ENCODE results near the gene STK38L. TPM values are rescaled to one million over a fixed set of nuclear protein-coding genes. Genes with fewer than 3 reads are reported as not detected.

STK38L gene
- 21.7 TPM for total RNA-seq
- polyA plus RNA-seq, result 10 to 100 TPM; 10.6 to 15.2 (median 14.0) TPM

DNA sequence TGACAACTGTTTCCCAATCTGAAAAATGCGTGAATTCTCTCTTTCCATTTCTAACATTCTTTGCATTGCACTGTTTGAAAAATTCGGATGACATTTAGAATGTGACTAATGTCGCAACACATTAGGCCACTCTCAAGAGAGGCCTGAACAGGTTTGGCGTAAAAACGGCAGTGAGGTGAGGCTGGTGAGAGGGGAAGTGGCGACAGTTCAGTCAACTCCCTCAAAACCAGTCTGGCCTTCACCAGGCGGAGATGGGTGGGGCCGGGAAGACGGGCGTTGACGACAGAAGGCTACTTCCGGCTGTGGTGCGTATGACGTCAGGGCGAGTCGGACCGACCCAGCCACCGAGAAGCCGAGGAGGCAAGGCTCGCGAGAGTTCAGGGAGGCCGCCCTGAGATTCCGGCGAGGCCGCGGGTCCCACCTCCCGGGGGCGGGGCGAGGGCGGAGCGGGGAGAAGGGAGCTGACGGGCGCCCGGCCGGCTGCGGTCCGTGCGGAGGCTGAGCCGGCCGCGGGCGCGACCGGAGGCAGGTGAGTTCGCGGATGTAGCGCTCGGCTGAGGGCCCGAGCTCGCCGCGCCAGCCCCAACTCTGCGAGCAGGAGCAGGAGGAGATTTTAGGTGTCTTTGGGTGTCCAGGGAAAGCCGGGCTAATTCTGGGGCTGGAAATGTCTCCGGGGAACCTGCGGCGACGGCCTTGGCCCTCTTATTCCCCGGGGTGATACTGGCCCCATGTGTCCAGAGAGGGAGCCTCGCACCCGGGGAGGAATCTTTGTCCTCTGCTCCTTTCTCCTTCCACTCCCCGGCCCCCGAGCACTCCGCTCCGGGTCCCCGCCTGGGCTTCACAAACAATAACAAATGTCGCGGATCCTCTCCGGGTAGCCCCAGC is at the start of gene STK38L:
Gene STK38L, plus strand, starts transcription at position 483 of the 885 bp plus-strand sequence. CDS start 53,435 bp downstream, outside the sequence.
- peaks cover 17% of the 10 kb centered on the region for H3K4me1 ChIP-seq (ENCODE audit: control insufficient read depth, insufficient read depth, low read length, poor library complexity, severe bottlenecking)
- Mint-ChIP-seq H3K9me3 (peaks cover 0 to 4% (median 0%) of the 10 kb centered on the region in 7 donors), H3K27ac (peak within 1 kb of the TSS; percentile 98 to 100 (median 98)), H3K4me1 (peaks cover 32 to 58% (median 44%) of the 10 kb centered on the region in 4 donors), H3K27me3 (peaks cover 4% of the 10 kb centered on the region), H3K4me3 (peak within 1 kb of the TSS; percentile 98 to 100 (median 99)), H3K36me3 (peaks cover 5% of the 10 kb centered on the region)
- peak within 1 kb of the TSS; percentile 91 for H3K4me3 ChIP-seq (ENCODE audit: low read depth, low read length)
- no peaks in the 10 kb centered on the region for H3K36me3 ChIP-seq (ENCODE audit: control insufficient read depth, insufficient read depth, low read length)
- ATAC-seq (ENCODE audit: low read depth in 2 of 2), result peak; percentile 95
- peak; percentile 92 to 95 (median 95) for DNase-seq
- peak within 1 kb of the TSS; percentile 77 for H3K27ac ChIP-seq (ENCODE audit: insufficient read depth, low read length, poor library complexity, severe bottlenecking)
- H3K9me3 ChIP-seq (ENCODE audit: control insufficient read depth in 2 of 2, low read length in 2 of 2), result no peaks in the 10 kb centered on the region
- no peaks in the 10 kb centered on the region for H3K27me3 ChIP-seq (ENCODE audit: control insufficient read depth, insufficient read depth, low read length)

DNA sequence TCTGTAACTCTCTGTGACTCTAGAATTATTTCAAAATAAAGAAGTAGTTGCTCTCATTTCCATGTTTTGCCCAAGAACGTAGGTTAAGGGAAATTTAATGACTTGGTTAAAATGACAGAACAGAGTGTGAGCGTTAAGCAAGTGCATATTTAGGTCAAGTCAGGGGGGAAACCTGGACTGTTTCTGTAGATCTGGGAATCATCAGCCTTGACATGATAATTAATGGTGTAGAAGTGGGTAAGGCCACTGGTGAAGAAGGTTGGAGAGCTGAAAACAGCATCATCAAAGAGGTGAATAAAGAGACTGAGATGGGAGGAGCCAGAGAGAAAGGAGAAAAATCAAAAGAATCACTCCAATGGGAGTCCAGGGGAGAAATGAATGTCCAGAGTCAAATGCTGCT is 49.4 kb upstream of the STK38L start:
- Mint-ChIP-seq H3K9me3 (peaks cover 0 to 1% (median 0%) of the 10 kb centered on the region in 7 donors), H3K4me3 (no peak overlapping the region), H3K27ac (no peak overlapping the region), H3K36me3 (peaks cover 3% of the 10 kb centered on the region), H3K4me1 (no peaks in the 10 kb centered on the region), H3K27me3 (no peaks in the 10 kb centered on the region)
- Histone ChIP-seq H3K9me3 (ENCODE audit: control insufficient read depth in 2 of 2, low read length in 2 of 2) (no peaks in the 10 kb centered on the region), H3K27me3 (ENCODE audit: control insufficient read depth, insufficient read depth, low read length) (no peaks in the 10 kb centered on the region), H3K36me3 (ENCODE audit: control insufficient read depth, insufficient read depth, low read length) (no peaks in the 10 kb centered on the region), H3K4me1 (ENCODE audit: control insufficient read depth, insufficient read depth, low read length, poor library complexity, severe bottlenecking) (no peaks in the 10 kb centered on the region), H3K4me3 (ENCODE audit: low read depth, low read length) (no peak overlapping the region), H3K27ac (ENCODE audit: insufficient read depth, low read length, poor library complexity, severe bottlenecking) (no peak overlapping the region)
- ATAC-seq (ENCODE audit: low read depth in 2 of 2) (no peak), DNase-seq (no peak)

DNA sequence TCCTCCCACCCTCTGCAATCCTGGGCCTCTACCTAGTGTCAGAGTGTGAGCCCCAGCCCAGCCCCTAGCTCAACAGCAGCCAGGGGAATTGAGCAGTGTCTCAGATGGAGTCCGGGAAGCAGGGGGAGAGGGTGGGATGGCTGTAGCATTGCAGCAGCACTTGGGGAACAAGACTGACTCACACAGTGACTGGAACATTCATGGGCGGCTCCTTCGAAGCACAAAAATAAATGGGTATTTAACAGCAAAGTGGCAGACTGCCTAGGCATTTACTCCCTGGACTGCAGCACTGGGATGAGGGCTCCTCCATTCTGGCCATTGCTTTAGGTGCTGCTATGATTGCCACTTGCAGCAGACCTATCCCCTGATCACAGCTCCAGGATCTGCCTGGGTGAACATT is 46.0 kb upstream of the STK38L start:
- no peak overlapping the region for H3K27ac ChIP-seq (ENCODE audit: insufficient read depth, low read length, poor library complexity, severe bottlenecking)
- H3K4me3 ChIP-seq (ENCODE audit: low read depth, low read length), result no peak overlapping the region
- no peaks in the 10 kb centered on the region for H3K9me3 Mint-ChIP-seq
- no peak for ATAC-seq (ENCODE audit: low read depth in 2 of 2)
- DNase-seq, result no peak
- no peaks in the 10 kb centered on the region for H3K27me3 Mint-ChIP-seq
- no peak overlapping the region for H3K27ac Mint-ChIP-seq
- no peaks in the 10 kb centered on the region for H3K36me3 Mint-ChIP-seq
- H3K27me3 ChIP-seq (ENCODE audit: control insufficient read depth, insufficient read depth, low read length), result no peaks in the 10 kb centered on the region
- H3K4me1 Mint-ChIP-seq, result no peaks in the 10 kb centered on the region
- no peaks in the 10 kb centered on the region for H3K4me1 ChIP-seq (ENCODE audit: control insufficient read depth, insufficient read depth, low read length, poor library complexity, severe bottlenecking)
- H3K9me3 ChIP-seq (ENCODE audit: control insufficient read depth in 2 of 2, low read length in 2 of 2), result no peaks in the 10 kb centered on the region
- no peaks in the 10 kb centered on the region for H3K36me3 ChIP-seq (ENCODE audit: control insufficient read depth, insufficient read depth, low read length)
- H3K4me3 Mint-ChIP-seq, result no peak overlapping the region

DNA sequence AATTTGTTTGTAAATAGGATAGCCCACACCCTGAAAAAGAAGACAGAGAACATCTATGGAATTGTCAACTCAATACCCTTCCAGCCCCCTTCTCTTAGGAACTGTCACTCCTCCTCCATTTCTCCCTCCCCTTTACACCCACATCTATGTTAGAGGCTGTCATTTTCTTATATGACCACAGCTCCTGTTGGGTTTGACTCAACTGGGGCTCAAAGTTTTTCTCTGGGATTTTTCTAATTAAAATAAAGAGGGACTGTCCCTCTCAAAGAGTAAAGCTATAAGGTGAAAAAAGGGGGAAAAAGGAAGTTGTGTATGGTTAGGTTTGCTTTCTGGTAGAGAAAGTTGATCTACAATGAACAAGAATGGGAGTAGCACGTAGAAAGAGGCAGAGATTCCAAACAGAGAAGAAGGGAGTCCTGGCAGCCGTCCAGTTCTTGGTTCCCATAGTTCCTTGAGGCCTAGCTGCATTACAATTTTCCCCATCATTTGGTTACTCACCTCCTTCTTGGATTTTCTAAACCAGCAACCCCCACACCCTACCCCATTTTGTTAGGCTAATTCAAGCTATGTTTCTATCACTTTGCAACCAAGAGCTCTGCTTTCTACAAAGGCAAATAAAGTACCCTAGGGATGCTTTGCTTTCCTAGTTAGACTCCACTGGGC is 44.3 kb upstream of the STK38L start:
- no peak overlapping the region for H3K4me3 Mint-ChIP-seq
- H3K4me1 Mint-ChIP-seq, result no peaks in the 10 kb centered on the region
- Histone ChIP-seq H3K27me3 (ENCODE audit: control insufficient read depth, insufficient read depth, low read length) (no peaks in the 10 kb centered on the region), H3K27ac (ENCODE audit: insufficient read depth, low read length, poor library complexity, severe bottlenecking) (no peak overlapping the region), H3K36me3 (ENCODE audit: control insufficient read depth, insufficient read depth, low read length) (no peaks in the 10 kb centered on the region), H3K4me1 (ENCODE audit: control insufficient read depth, insufficient read depth, low read length, poor library complexity, severe bottlenecking) (no peaks in the 10 kb centered on the region), H3K4me3 (ENCODE audit: low read depth, low read length) (no peak overlapping the region), H3K9me3 (ENCODE audit: control insufficient read depth in 2 of 2, low read length in 2 of 2) (no peaks in the 10 kb centered on the region)
- no peak for ATAC-seq (ENCODE audit: low read depth in 2 of 2)
- H3K27ac Mint-ChIP-seq, result no peak overlapping the region
- no peaks in the 10 kb centered on the region for H3K9me3 Mint-ChIP-seq
- no peak for DNase-seq
- no peaks in the 10 kb centered on the region for H3K36me3 Mint-ChIP-seq
- H3K27me3 Mint-ChIP-seq, result no peaks in the 10 kb centered on the region

DNA sequence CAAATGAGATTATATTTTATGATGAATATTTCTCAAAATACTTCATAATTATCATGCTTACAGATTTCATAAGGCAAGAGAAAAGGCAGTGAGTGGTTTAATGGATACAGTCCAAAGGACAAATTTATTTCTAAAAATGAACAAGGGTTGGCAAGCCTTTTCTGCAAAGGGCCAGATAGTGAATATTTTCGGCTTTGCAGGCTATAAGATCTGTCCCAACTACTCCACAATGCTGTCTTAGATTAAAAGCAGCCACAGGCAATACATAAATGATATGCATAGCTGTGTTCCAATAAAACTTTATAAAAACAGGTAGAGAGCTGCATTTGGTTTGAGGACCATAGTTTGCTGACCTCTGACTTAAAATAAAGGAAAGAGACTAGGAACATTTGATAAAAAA is 42.9 kb upstream of the STK38L start:
- H3K9me3 Mint-ChIP-seq, result no peaks in the 10 kb centered on the region
- no peaks in the 10 kb centered on the region for H3K36me3 Mint-ChIP-seq
- H3K27me3 Mint-ChIP-seq, result no peaks in the 10 kb centered on the region

DNA sequence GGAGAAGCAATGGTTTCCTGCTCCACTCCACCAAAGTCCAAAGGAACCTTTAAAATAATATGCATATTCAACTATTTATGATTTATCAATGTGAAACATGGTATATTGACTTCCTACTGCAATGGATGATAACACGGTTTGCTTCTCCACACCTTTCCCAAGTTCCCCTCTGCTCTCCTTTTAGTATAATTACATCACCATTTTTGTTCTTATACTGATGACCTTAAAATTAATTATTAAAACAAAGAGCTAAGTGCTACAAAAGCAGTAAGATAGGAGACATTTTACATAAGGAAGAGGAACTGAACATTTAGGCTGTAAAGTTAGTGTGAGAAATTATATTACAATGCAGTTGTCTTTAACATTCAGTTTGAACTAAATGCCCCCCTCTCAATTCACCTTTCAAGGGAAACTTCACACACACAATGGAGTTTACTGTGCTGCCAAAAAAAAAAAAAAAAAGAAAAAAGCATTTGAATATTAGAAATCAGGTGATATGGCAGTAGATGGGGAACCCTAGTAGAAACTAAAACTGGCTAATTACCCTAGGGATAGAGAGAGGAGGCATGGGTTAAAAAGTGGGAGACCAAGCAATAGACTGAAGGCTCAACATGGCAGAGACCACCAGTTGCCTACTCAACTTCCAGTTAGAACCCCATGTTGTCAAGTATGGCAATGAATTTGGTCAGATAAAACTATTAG is 37.1 kb upstream of the STK38L start:
- peaks cover 5% of the 10 kb centered on the region for H3K4me1 ChIP-seq (ENCODE audit: control insufficient read depth, insufficient read depth, low read length, poor library complexity, severe bottlenecking)
- H3K36me3 Mint-ChIP-seq, result no peaks in the 10 kb centered on the region
- peaks cover 0 to 5% (median 2%) of the 10 kb centered on the region in 7 donors for H3K9me3 Mint-ChIP-seq
- H3K27me3 ChIP-seq (ENCODE audit: control insufficient read depth, insufficient read depth, low read length), result no peaks in the 10 kb centered on the region
- ATAC-seq (ENCODE audit: low read depth in 2 of 2) (no peak), DNase-seq (no peak)
- H3K27ac ChIP-seq (ENCODE audit: insufficient read depth, low read length, poor library complexity, severe bottlenecking), result no peak overlapping the region
- H3K27ac Mint-ChIP-seq, result no peak overlapping the region
- no peak overlapping the region for H3K4me3 Mint-ChIP-seq
- no peaks in the 10 kb centered on the region for H3K9me3 ChIP-seq (ENCODE audit: control insufficient read depth in 2 of 2, low read length in 2 of 2)
- H3K4me3 ChIP-seq (ENCODE audit: low read depth, low read length), result no peak overlapping the region
- H3K4me1 Mint-ChIP-seq, result peaks cover 0 to 24% (median 5%) of the 10 kb centered on the region in 4 donors
- no peaks in the 10 kb centered on the region for H3K27me3 Mint-ChIP-seq
- H3K36me3 ChIP-seq (ENCODE audit: control insufficient read depth, insufficient read depth, low read length), result no peaks in the 10 kb centered on the region

More for the DNA sequence above, 42.9 kb upstream of the STK38L start:
- no peak for ATAC-seq (ENCODE audit: low read depth in 2 of 2)
- DNase-seq, result no peak
- H3K4me1 Mint-ChIP-seq, result no peaks in the 10 kb centered on the region
- Histone ChIP-seq H3K27me3 (ENCODE audit: control insufficient read depth, insufficient read depth, low read length) (no peaks in the 10 kb centered on the region), H3K4me1 (ENCODE audit: control insufficient read depth, insufficient read depth, low read length, poor library complexity, severe bottlenecking) (no peaks in the 10 kb centered on the region), H3K27ac (ENCODE audit: insufficient read depth, low read length, poor library complexity, severe bottlenecking) (no peak overlapping the region), H3K36me3 (ENCODE audit: control insufficient read depth, insufficient read depth, low read length) (no peaks in the 10 kb centered on the region), H3K4me3 (ENCODE audit: low read depth, low read length) (no peak overlapping the region), H3K9me3 (ENCODE audit: control insufficient read depth in 2 of 2, low read length in 2 of 2) (no peaks in the 10 kb centered on the region)
- H3K4me3 Mint-ChIP-seq, result no peak overlapping the region
- H3K27ac Mint-ChIP-seq, result no peak overlapping the region

DNA sequence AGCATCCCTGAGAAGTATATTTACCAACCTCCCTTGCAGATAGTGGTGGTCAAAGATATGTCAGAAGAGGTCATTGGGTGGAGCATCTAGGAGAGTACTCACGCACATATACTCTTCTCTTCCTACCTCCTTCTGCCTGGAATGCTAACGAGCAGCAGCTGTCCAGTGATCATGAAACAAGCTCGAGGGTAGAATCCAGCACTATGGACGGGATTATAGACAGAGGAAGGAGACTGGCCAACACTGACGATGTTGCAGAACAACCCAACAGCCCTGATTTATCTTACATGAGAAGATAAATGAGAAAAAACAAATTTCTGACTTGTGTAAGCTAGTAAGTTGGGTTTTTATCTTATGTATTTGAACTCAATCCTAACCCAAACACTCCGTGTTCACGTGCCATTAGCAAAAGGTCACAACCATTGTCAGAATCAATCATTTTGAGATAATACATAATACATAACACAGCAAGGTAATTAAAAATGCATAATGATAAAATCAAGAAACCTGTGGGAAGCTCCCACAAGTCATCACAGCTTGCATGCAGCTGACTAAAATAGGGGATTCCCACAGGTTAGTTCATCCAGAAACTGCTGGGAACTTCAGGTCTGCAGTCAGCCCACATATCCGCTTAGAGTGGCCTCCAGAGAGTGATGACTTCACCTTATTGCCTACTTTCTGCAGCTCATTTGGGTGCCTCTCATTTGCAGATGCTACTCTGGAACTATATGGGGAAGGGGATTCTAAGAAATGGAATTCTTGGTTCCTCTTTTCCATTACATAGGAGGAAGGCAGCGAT is 36.3 kb upstream of the STK38L start:
- no peak overlapping the region for H3K27ac Mint-ChIP-seq
- H3K4me3 Mint-ChIP-seq, result no peak overlapping the region
- H3K36me3 Mint-ChIP-seq, result no peaks in the 10 kb centered on the region
- Histone ChIP-seq H3K4me3 (ENCODE audit: low read depth, low read length) (peak overlapping the region; percentile 16), H3K4me1 (ENCODE audit: control insufficient read depth, insufficient read depth, low read length, poor library complexity, severe bottlenecking) (peaks cover 5% of the 10 kb centered on the region), H3K27me3 (ENCODE audit: control insufficient read depth, insufficient read depth, low read length) (no peaks in the 10 kb centered on the region), H3K27ac (ENCODE audit: insufficient read depth, low read length, poor library complexity, severe bottlenecking) (no peak overlapping the region), H3K9me3 (ENCODE audit: control insufficient read depth in 2 of 2, low read length in 2 of 2) (no peaks in the 10 kb centered on the region), H3K36me3 (ENCODE audit: control insufficient read depth, insufficient read depth, low read length) (no peaks in the 10 kb centered on the region)
- ATAC-seq (ENCODE audit: low read depth in 2 of 2) (no peak), DNase-seq (peak in 1 of 3 donors; percentile 41)
- peaks cover 0 to 8% (median 2%) of the 10 kb centered on the region in 7 donors for H3K9me3 Mint-ChIP-seq
- H3K27me3 Mint-ChIP-seq, result no peaks in the 10 kb centered on the region
- peaks cover 0 to 24% (median 5%) of the 10 kb centered on the region in 4 donors for H3K4me1 Mint-ChIP-seq
